Naive thymus-derived CD4-positive, alpha-beta T cell (primary cell): ENCODE data around the gene SPINK4. TPM values are rescaled to one million over a fixed set of nuclear protein-coding genes. Genes with fewer than 3 reads are reported as not detected.
A peak's percentile ranks its signal among the peaks of the same experiment; 100 is the strongest.

ENCODE experiments used
- ATAC-seq: fragments of 150-1000 bp; cut with Tn5 transposase; 2 replicates; pipeline ENCODE4 v1.10.0; 2021; ENCODE audit warnings: mild to moderate bottlenecking, moderate library complexity
- CTCF ChIA-PET: fragments of 350-600 bp; sonication (Branson Sonifier 250); formaldehyde crosslinking; loops from one replicate; lab custom pipeline; 2021; ENCODE audit warnings: antibody characterized with exemption; lab: Charles Lee
- POLR2A ChIA-PET: fragments of 350-600 bp; sonication (Branson Sonifier 250); formaldehyde crosslinking; loops from one replicate; lab custom pipeline; 2021; ENCODE audit warnings: antibody characterized with exemption, inconsistent platforms; lab: Charles Lee
- DNase-seq, 9 donors: peaks; one replicate each; pipeline versions ENCODE4 v3.0.0 to v3.0.0-alpha.2; 2020 to 2022; ENCODE audit warnings: mixed read lengths in 1 of 9
- H3K27ac ChIP-seq: one replicate; pipeline ENCODE4 v1.7.0; 2013; ENCODE audit warnings: mild to moderate bottlenecking, low read depth, low read length, moderate library complexity
- H3K27me3 ChIP-seq, 2 donors: one replicate each; pipeline ENCODE4 v1.7.0; 2013; ENCODE audit warnings: low read length in 2 of 2, mild to moderate bottlenecking in 2 of 2, moderate library complexity in 2 of 2; ENCODE audit not compliant: control insufficient read depth in 2 of 2, insufficient read depth in 2 of 2
- H3K36me3 ChIP-seq, 3 experiments: 1 replicate in 2 of 3; 2 replicates in 1 of 3; pipeline ENCODE4 v1.7.0; 2013; ENCODE audit warnings: low read length in 3 of 3, mild to moderate bottlenecking in 3 of 3, moderate library complexity in 1 of 3; ENCODE audit not compliant: insufficient read depth in 3 of 3, control insufficient read depth in 2 of 3
- H3K4me1 ChIP-seq, 2 donors: one replicate each; pipeline ENCODE4 v1.7.0; 2013; ENCODE audit warnings: low read length in 2 of 2, mild to moderate bottlenecking in 2 of 2, moderate library complexity in 1 of 2; ENCODE audit not compliant: control insufficient read depth in 2 of 2, insufficient read depth in 2 of 2
- H3K4me3 ChIP-seq: 2 replicates; pipeline ENCODE4 v1.7.0; 2013; ENCODE audit warnings: mild to moderate bottlenecking, low read length
- H3K9me3 ChIP-seq, 3 experiments: 1 replicate in 2 of 3; 2 replicates in 1 of 3; pipeline ENCODE4 v1.7.0; 2013; ENCODE audit warnings: low read length in 3 of 3; ENCODE audit not compliant: control insufficient read depth in 2 of 3
- H3K27ac Mint-ChIP-seq, 9 donors: one replicate each; pipeline ENCODE4 v1.8.0; 2020 to 2022; ENCODE audit warnings: mixed read lengths in 9 of 9, mild to moderate bottlenecking in 8 of 9, moderate library complexity in 5 of 9, inconsistent platforms in 2 of 9
- H3K27me3 Mint-ChIP-seq, 5 donors: one replicate each; pipeline ENCODE4 v1.8.0; 2021 to 2022; ENCODE audit warnings: mixed read lengths in 5 of 5, mild to moderate bottlenecking in 1 of 5
- H3K36me3 Mint-ChIP-seq, 5 donors: one replicate each; pipeline ENCODE4 v1.8.0; 2020 to 2022; ENCODE audit warnings: mixed read lengths in 5 of 5, mild to moderate bottlenecking in 3 of 5, inconsistent platforms in 1 of 5
- H3K4me1 Mint-ChIP-seq, 7 donors: one replicate each; pipeline ENCODE4 v1.8.0; 2020 to 2022; ENCODE audit warnings: mixed read lengths in 7 of 7, mild to moderate bottlenecking in 3 of 7, inconsistent platforms in 1 of 7
- H3K4me3 Mint-ChIP-seq, 10 donors: one replicate each; pipeline ENCODE4 v1.8.0; 2020 to 2022; ENCODE audit warnings: mild to moderate bottlenecking in 10 of 10, mixed read lengths in 10 of 10, moderate library complexity in 6 of 10, inconsistent platforms in 2 of 10
- H3K9me3 Mint-ChIP-seq, 11 donors: one replicate each; pipeline ENCODE4 v1.8.0; 2020 to 2022; ENCODE audit warnings: mixed read lengths in 11 of 11, mild to moderate bottlenecking in 4 of 11, inconsistent platforms in 1 of 11, moderate library complexity in 1 of 11
- intact Hi-C, 2 donors: fragments of 100-400 bp; cut with micrococcal nuclease; formaldehyde crosslinking; loops; one replicate each; pipeline ENCODE4 v1.15.1; 2023
- polyA plus RNA-seq, 2 donors: library from polyadenylated mRNA; unstranded; fragments of 300-500 nt; fragmentation: Illumina TruSeq; gene quantifications; one replicate each; pipeline ENCODE4 v1.2.3, GENCODE V29; 2021
- total RNA-seq, 6 experiments: library from RNA in 5 of 6; stranded (reverse) in 5 of 6; gene quantifications; 1 replicate in 5 of 6; 2 replicates in 1 of 6; pipeline ENCODE4 v1.2.3 and lab custom pipeline; 2021 to 2026

The SPINK4 gene
- total and polyA plus RNA-seq, 7 experiments from 2014 or later, result not detected

- H3K4me1 ChIP-seq, result no peaks in the 10 kb centered on the region
- no peaks in the 10 kb centered on the region for H3K9me3 Mint-ChIP-seq
- H3K27me3 Mint-ChIP-seq, result no peaks in the 10 kb centered on the region
- peaks cover 0 to 12% (median 4%) of the 10 kb centered on the region in 7 donors for H3K4me1 Mint-ChIP-seq
- H3K36me3 ChIP-seq, result peaks cover 12 to 76% (median 22%) of the 10 kb centered on the region in 3 experiments
- DNase-seq, result no peak
- ChIA-PET CTCF (interaction anchor here (0.5 kb wide), 1 partner anchor 559 kb away, joined by 3 read pairs; no protein-coding TSS in a partner anchor), POLR2A (interaction anchor here (0.9 kb wide), 1 partner anchor 10 kb away, joined by 3 read pairs; the partner anchor contains the start of genes BAG1 and CHMP5)
- no peak overlapping the region for H3K27ac Mint-ChIP-seq
- H3K27ac ChIP-seq, result no peak overlapping the region
- intact Hi-C loops, result no loop called here
- H3K4me3 ChIP-seq, result no peak overlapping the region
- H3K36me3 Mint-ChIP-seq, result peaks cover 12 to 48% (median 29%) of the 10 kb centered on the region in 5 donors
- no peaks in the 10 kb centered on the region for H3K27me3 ChIP-seq
- ATAC-seq, result no peak
- no peak overlapping the region for H3K4me3 Mint-ChIP-seq
- H3K9me3 ChIP-seq, result no peaks in the 10 kb centered on the region
Observed at GRCh38 chr9:33255014-33255413, 15.0 kb downstream of the SPINK4 start.

GRCh38 chr9:33255471-33255870 is 15.5 kb downstream of the SPINK4 start:
- intact Hi-C loops, result no loop called here
- Histone ChIP-seq H3K9me3 (no peaks in the 10 kb centered on the region), H3K4me3 (no peak overlapping the region), H3K27ac (no peak overlapping the region), H3K4me1 (no peaks in the 10 kb centered on the region), H3K36me3 (peaks cover 17 to 78% (median 25%) of the 10 kb centered on the region in 3 experiments), H3K27me3 (no peaks in the 10 kb centered on the region)
- H3K9me3 Mint-ChIP-seq, result no peaks in the 10 kb centered on the region
- no peak overlapping the region for H3K27ac Mint-ChIP-seq
- H3K4me1 Mint-ChIP-seq, result peaks cover 0 to 13% (median 4%) of the 10 kb centered on the region in 7 donors
- H3K4me3 Mint-ChIP-seq, result no peak overlapping the region
- peaks cover 16 to 52% (median 32%) of the 10 kb centered on the region in 5 donors for H3K36me3 Mint-ChIP-seq
- no peaks in the 10 kb centered on the region for H3K27me3 Mint-ChIP-seq
- ChIA-PET CTCF (no interaction called here), POLR2A (interaction anchor here (0.9 kb wide), 1 partner anchor 10 kb away, joined by 3 read pairs; the partner anchor contains the start of genes BAG1 and CHMP5)
- no peak for ATAC-seq
- DNase-seq, result no peak

- CTCF ChIA-PET, result no interaction called here
- Mint-ChIP-seq H3K27ac (no peak overlapping the region), H3K27me3 (no peaks in the 10 kb centered on the region)
Observed at GRCh38 chr9:33256236-33256635, 16.3 kb downstream of the SPINK4 start.

GRCh38 chr9:33257276-33257675 is 17.3 kb downstream of the SPINK4 start:
- no peak overlapping the region for H3K4me3 ChIP-seq
- Mint-ChIP-seq H3K27me3 (no peaks in the 10 kb centered on the region), H3K4me1 (peaks cover 0 to 21% (median 8%) of the 10 kb centered on the region in 7 donors), H3K4me3 (no peak overlapping the region), H3K36me3 (peaks cover 19 to 59% (median 36%) of the 10 kb centered on the region in 5 donors), H3K9me3 (no peaks in the 10 kb centered on the region), H3K27ac (no peak overlapping the region)
- ATAC-seq (no peak), DNase-seq (no peak)
- ChIA-PET CTCF (no interaction called here), POLR2A (no interaction called here)
- H3K36me3 ChIP-seq, result peaks cover 19 to 91% (median 32%) of the 10 kb centered on the region in 3 experiments
- intact Hi-C loops, result no loop called here
- no peaks in the 10 kb centered on the region for H3K9me3 ChIP-seq
- H3K27ac ChIP-seq, result no peak overlapping the region
- no peaks in the 10 kb centered on the region for H3K4me1 ChIP-seq
- H3K27me3 ChIP-seq, result no peaks in the 10 kb centered on the region

More at GRCh38 chr9:33256236-33256635, 16.3 kb downstream of the SPINK4 start:
- H3K4me3 Mint-ChIP-seq, result no peak overlapping the region
- POLR2A ChIA-PET, result no interaction called here
- intact Hi-C loops, result no loop called here
- peaks cover 19 to 59% (median 33%) of the 10 kb centered on the region in 5 donors for H3K36me3 Mint-ChIP-seq
- no peak for DNase-seq
- no peaks in the 10 kb centered on the region for H3K4me1 ChIP-seq
- H3K27me3 ChIP-seq, result no peaks in the 10 kb centered on the region
- peaks cover 0 to 18% (median 7%) of the 10 kb centered on the region in 7 donors for H3K4me1 Mint-ChIP-seq
- H3K36me3 ChIP-seq, result peaks cover 19 to 83% (median 32%) of the 10 kb centered on the region in 3 experiments
- no peak overlapping the region for H3K4me3 ChIP-seq
- no peak for ATAC-seq
- no peak overlapping the region for H3K27ac ChIP-seq
- H3K9me3 ChIP-seq, result no peaks in the 10 kb centered on the region
- H3K9me3 Mint-ChIP-seq, result no peaks in the 10 kb centered on the region

GRCh38 chr9:33260372-33260771 is 20.4 kb downstream of the SPINK4 start:
- no peaks in the 10 kb centered on the region for H3K27me3 ChIP-seq
- no peak overlapping the region for H3K4me3 ChIP-seq
- ChIA-PET POLR2A (no interaction called here), CTCF (no interaction called here)
- Mint-ChIP-seq H3K9me3 (no peaks in the 10 kb centered on the region), H3K4me1 (peaks cover 16 to 38% (median 29%) of the 10 kb centered on the region in 7 donors), H3K27ac (peak overlapping the region in 2 of 9 donors; percentile 3 to 59), H3K4me3 (no peak overlapping the region), H3K27me3 (peaks cover 0 to 2% (median 0%) of the 10 kb centered on the region in 5 donors), H3K36me3 (peaks cover 5 to 47% (median 23%) of the 10 kb centered on the region in 5 donors)
- peaks cover 16 to 66% (median 32%) of the 10 kb centered on the region in 3 experiments for H3K36me3 ChIP-seq
- ATAC-seq (no peak), DNase-seq (no peak)
- no peak overlapping the region for H3K27ac ChIP-seq
- intact Hi-C loops, result loop anchor here (5.0 to 10.0 kb wide), 3 partner anchors 214 to 1262 kb away; partner anchors contain the start of genes ACO1 (in 1 of the 2), ENHO (in 1 of the 2) and NOL6 (in 1 of the 2)
- H3K9me3 ChIP-seq, result no peaks in the 10 kb centered on the region
- peaks cover 12 to 14% of the 10 kb centered on the region in 2 donors for H3K4me1 ChIP-seq

- peak in 3 of 9 donors; percentile 10 to 23 (median 15) for DNase-seq
- POLR2A ChIA-PET, result interaction anchor here (1.3 to 3.8 kb wide), 3 partner anchors 27 to 235 kb away, joined by 3 to 29 read pairs (median 6); partner anchors contain the start of genes NFX1 and SMU1
Observed at GRCh38 chr9:33263131-33264002, 23.4 kb downstream of the SPINK4 start.

More at GRCh38 chr9:33263131-33264002, 23.4 kb downstream of the SPINK4 start:
- H3K27me3 Mint-ChIP-seq, result peaks cover 0 to 2% (median 0%) of the 10 kb centered on the region in 5 donors
- peak overlapping the region; percentile 95 for H3K4me3 ChIP-seq
- H3K36me3 ChIP-seq, result peaks cover 12 to 62% (median 19%) of the 10 kb centered on the region in 3 experiments
- no peaks in the 10 kb centered on the region for H3K9me3 ChIP-seq
- no peaks in the 10 kb centered on the region for H3K9me3 Mint-ChIP-seq
- peak overlapping the region; percentile 82 to 98 (median 92) for H3K4me3 Mint-ChIP-seq
- peak overlapping the region; percentile 88 for H3K27ac ChIP-seq
- intact Hi-C loops, result loop anchor here (1.0 to 10.0 kb wide), 16 partner anchors 27 to 1259 kb away; partner anchors contain the start of genes APTX (in 2 of the 2), DNAJA1 (in 2 of the 2), NFX1 (in 2 of the 2) and NOL6 (in 2 of the 2)
- peak overlapping the region; percentile 52 to 98 (median 88) for H3K27ac Mint-ChIP-seq
- CTCF ChIA-PET, result interaction anchor here (1.0 to 1.8 kb wide), 2 partner anchors 24 to 31 kb away, joined by 3 to 6 read pairs; no protein-coding TSS in a partner anchor
- H3K4me1 ChIP-seq, result peaks cover 15 to 34% of the 10 kb centered on the region in 2 donors
- no peaks in the 10 kb centered on the region for H3K27me3 ChIP-seq
- no peak for ATAC-seq
- H3K36me3 Mint-ChIP-seq, result peaks cover 10 to 43% (median 18%) of the 10 kb centered on the region in 5 donors
- peaks cover 36 to 66% (median 57%) of the 10 kb centered on the region in 7 donors for H3K4me1 Mint-ChIP-seq
